Measurements from ENCODE around the gene CPAMD8.
"Not testable (repeated sequence)": the region's sequence is repeated elsewhere in the genome, so short reads cannot be mapped to it uniquely, and the experiment has no call there.

CPAMD8 gene

DNA sequence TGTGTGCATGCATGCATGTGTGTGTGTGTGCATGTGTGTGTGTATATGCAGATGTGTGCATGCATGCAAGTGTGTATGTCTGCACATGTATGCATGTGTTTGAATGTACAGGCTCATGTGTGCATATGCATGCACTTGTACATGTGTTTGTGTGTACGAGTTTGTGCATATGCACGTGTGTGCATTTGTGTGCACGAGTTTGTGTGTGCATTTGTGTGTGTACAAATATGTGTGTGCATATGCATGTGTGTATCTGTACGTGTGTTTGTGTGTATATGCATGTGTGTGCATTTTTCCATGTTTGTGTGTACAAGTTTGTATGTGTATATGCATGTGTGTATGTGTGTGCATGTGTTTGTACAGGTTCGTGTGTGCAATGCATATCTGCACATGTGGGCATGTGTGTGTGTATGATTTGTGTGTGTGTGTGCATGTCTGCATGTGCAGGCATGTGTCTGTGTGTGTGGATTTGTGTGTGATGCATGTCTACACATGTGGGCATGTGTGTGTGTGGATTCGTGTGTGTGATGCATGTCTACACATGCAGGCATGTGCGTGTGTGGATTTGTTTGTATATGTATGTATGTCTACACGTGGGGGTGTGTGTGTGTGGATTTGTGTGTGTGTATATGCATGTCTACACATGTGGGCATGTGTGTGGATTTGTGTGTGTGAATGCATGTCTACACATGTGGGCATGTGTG lies 80.7 kb downstream of the CPAMD8 start:
- no peak for DNase-seq (ENCODE audit: low spot score)

DNA sequence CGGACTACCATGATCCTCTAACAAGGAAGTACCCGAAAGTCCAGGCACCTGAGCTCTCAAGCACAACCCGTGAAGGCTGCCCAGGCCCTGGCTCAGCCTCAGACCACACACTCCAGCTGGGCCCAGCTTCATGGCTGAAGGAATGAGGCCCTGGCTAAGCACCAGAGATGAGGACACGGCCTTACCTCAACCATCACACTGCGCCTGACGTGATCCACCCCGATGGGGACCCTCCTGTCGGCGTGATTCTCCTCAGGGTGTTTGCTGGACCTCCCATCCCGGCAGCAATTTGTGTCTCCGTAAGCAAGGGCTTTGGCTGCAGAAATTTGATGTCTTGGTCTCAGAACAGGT lies 81.3 kb downstream of the CPAMD8 start:
- DNase-seq (ENCODE audit: low spot score) = no peak

DNA sequence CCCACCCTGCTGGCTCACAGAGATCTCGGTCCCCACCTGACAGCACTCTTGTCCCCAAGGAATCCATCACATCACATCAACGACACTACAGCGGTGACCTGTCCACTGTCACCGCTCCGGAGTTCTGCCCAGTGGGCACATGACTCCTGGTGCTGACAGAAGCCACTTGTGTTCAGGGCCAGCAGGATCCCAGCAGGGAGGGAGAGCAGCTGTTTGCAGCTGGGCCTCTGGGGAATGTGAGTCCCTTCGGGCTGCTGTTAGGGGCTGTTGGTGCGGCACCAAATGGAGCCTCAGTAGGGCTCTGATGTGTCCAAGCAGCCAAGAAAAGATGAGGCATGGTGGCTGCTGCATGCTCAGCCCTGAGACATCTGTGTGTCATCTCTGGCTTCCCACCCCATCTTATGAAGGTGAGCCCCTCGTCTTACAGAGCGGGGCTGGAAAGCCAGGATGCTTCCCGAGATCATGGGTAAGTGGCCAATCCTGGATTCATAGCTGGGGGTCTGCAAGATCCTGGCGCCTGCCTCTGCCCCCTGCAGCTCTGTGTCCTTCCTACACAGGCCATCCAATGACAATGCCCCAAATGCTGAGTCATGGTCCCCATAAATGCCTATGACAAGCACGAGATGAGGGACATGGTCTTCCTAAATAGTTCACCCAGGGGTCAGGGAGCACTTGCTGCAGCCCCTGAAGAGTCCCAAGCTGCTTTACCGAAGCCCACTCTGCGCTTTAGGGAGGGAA lies 81.8 kb downstream of the CPAMD8 start:
- no peak for DNase-seq (ENCODE audit: low spot score)

GRCh38 chr19:16943942-16944625 lies 82.5 kb downstream of the CPAMD8 start:
- DNase-seq (ENCODE audit: low spot score) = no peak

GRCh38 chr19:16943090-16943489 lies 83.5 kb downstream of the CPAMD8 start:
- DNase-seq (ENCODE audit: low spot score) = not testable (repeated sequence)

DNA sequence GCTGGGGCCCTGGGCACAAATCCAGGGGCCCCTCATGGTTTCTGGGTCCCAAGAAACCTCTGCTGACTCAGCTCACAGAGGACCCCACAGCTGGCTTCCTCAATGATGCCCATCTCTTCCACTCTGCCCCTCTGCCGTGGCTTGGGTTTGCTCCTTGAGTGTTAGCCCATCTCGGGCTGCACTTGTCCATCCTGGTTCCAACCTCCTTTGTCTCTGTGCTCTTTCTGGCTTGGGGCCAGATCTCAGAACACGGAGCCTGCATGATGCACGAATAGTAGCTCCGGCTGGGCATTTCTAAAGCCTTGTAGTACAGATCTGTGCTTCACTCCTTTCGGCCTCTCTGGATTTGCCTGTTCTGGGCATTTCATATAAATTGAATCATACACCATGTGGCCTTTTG lies 84.0 kb downstream of the CPAMD8 start:
- no peak for DNase-seq (ENCODE audit: low spot score)

DNA sequence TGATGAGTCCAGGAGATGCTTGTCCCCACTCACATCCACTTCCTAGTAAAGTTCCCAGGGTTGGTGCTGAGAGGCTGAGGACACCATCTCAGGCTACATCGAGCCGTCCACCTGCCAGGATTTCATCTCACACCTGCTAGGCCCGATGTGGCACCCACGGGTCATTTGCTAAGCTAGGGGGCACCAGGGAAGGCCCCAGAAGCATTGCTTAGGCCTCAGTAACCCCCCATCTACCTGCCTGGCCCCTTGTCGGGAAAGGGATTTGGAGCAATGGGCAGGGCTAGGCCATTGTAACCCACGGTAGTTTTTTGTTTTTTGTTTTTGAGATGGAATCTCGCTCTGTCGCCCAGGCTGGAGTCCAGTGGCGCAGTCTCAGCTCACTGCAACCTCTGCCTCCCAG lies 86.0 kb downstream of the CPAMD8 start:
- DNase-seq (ENCODE audit: low spot score) = no peak

DNA sequence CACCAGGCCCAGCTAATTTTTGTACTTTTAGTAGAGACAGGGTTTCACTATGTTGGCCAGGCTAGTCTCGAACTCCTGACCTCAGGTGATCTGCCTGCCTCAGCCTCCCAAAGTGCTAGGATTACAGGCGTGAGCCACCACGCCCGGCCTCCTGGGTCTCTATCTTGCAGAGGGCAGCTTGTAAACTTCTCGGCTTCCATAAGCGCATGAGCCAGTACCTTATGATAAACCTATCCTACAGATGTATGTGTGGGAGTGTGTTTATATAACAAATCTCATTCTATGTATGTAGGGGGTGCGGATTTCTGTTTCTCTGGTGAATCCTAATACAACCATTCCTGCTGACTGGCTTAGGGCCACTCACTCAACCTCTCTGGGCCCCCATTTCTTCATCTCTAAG lies 86.5 kb downstream of the CPAMD8 start:
- not testable (repeated sequence) for DNase-seq (ENCODE audit: low spot score)

- DNase-seq (ENCODE audit: low spot score) = no peak
Observed at GRCh38 chr19:16938211-16938610, 88.4 kb downstream of the CPAMD8 start.

DNA sequence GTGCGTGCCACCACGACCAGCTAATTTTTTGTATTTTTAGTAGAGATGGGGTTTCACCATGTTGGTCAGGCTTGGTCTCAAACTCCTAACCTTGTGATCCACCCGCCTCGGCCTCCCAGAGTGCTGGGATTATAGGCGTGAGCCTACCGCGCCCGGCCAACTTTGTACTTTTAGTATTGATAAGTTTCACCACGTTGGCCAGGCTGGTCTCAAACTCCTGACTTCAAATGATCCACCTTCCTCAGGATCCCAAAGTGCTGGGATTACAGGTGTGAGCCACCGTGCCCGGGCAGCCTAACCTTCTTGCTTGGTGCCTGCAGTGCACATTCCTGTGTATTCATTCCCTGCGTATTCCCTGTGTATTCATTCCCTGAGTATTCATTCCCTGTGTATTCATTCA lies 88.8 kb downstream of the CPAMD8 start:
- DNase-seq (ENCODE audit: low spot score) = not testable (repeated sequence)

- DNase-seq (ENCODE audit: low spot score) = no peak
Observed at GRCh38 chr19:16936901-16937300, 89.7 kb downstream of the CPAMD8 start.

GRCh38 chr19:16934489-16934888 lies 92.1 kb downstream of the CPAMD8 start:
- DNase-seq (ENCODE audit: low spot score) = no peak

GRCh38 chr19:16931306-16931705 lies 95.3 kb downstream of the CPAMD8 start:
- no peak for DNase-seq (ENCODE audit: low spot score)

DNA sequence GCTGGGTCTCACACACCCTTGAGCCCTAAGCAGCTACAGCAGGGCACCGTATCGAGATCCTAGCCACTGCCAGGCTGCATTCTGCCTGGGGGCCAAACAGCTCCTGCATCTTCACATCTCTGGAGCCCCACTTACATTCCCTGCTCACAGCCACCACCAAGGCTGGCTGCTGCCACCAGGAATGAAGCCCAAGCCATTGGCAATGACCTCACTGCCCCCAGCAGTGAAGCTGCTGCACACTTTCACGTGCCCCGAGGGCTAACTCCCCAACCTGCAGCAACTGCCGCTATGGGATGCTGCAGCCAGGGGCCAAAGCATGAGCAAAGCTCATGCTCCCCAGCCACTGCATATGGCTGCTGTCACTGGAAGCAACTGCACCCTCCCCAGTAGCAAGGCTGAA lies 95.9 kb downstream of the CPAMD8 start:
- no peak for DNase-seq (ENCODE audit: low spot score)

- DNase-seq (ENCODE audit: low spot score) = no peak
Observed at GRCh38 chr19:16928916-16929315, 97.7 kb downstream of the CPAMD8 start.

- no peak for DNase-seq (ENCODE audit: low spot score)
Observed at GRCh38 chr19:16928351-16928750, 98.3 kb downstream of the CPAMD8 start.

GRCh38 chr19:16927883-16928282 lies 98.7 kb downstream of the CPAMD8 start:
- DNase-seq (ENCODE audit: low spot score) = peak; percentile 2

DNA sequence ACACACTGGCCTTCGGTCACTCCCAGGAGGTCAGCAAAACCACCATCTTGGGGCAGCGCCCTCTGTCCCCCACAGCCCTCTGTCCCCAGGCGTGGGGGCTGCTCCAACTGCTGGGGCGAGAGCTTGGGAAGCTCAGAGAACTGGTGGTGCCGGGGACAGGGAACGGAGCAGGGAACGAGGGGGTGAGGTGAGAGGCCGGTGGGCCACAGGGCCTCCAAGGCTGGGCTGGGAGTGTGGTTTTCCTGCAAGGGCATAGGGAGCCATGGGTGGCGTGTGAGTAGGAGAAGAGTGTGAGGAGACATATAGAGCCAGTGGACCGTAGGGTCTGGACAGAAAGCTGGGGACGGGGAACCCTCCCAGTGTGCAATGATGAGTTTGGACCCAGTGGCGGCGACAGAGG lies 103.7 kb downstream of the CPAMD8 start:
- DNase-seq (ENCODE audit: low spot score) = peak; percentile 6

DNA sequence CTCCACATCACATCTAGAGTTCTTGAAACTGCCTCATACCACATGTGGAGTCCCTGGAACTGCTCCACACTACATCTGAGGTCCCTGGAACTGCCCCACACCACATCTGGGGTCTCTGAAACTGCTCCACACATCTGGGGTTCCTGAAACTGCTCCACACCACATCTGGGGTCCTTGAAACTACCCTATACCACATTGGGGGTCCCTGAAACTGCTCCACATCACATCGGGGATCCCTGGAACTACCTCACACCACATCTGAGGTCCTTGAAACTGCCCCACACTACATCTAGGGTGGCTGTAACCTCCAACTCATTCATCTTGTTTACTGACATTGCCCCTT lies 104.0 kb downstream of the CPAMD8 start:
- DNase-seq (ENCODE audit: low spot score) = peak; percentile 6

DNA sequence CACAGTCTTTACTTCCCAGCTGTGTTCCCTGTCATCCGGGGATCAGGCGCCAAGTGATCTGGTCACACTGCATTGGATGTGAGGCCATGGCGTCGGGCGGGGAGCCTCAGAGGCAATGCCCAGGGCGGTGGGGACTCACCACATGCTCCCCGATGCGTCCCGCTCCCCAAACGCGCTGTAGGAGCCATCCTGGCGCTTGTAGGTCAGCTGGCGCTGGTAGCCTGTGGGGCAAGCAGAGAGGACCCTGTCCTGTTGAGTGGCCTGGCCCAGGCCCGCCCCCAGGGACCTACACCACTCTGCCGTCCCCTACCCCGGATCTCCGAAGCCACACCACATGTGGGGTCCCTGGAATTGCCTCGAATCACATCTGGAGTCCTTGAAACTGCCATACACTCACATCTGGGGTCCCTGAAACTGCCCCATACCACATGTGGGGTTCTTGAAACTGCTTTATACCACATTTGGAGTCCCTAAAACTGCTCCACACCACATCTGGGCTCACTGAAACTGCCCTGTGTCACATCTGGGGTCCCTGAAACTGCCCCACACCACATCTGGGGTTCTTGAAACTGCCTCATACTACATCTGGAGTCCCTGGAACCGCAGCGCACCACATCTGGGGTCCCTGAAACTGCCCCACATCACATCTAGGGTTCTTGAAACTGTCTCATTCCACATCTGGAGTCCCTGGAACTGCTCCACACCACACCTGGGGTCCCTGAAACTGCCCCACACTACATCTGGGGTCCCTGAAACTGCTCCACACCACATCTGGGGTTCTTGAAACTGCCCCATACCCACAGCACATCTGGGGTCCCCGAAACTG lies 104.6 kb downstream of the CPAMD8 start:
- peak; percentile 17 for DNase-seq (ENCODE audit: low spot score)

DNA sequence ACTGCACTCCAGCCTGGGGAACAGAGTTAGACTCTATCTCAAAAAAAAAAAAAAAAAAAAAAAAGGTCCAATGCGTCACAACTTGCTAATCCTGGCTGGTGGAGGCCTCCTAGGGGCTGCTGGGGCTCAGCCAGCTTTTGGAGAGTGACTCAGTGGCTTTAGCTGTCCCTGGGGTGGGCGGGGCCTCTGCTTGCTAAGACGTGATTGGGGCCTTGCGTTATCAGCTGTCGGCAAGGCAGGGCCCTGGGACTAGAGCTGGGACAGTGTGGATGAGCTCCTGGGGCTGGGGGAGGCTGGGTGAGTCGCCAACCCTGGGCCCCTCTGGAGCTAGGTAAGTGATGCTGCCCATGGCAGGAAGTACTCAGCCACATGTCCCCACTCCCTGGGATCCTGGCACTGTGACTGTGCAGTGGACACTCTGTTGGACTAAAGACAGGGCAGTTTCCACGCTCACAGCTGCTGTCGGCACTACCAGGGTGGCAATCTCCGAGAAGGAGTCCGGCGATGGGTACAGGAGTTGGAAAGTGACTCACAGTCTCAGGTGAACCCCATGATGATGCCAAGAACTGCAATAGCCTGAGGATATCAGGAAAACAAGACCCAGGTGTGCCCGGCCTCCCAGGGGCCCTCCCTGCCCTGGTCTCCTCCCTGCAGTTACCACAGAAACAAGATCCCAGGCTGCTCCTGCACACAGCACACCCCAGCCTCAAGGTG lies 105.6 kb downstream of the CPAMD8 start:
- peak; percentile 16 for DNase-seq (ENCODE audit: low spot score)

- no peak for DNase-seq (ENCODE audit: low spot score)
Observed at GRCh38 chr19:16919496-16919895, 107.1 kb downstream of the CPAMD8 start.
